ENCODE measurements around the gene HCFC1. TPM values are rescaled to one million over a fixed set of nuclear protein-coding genes. Genes with fewer than 3 reads are reported as not detected.
A peak's percentile ranks its signal among the peaks of the same experiment; 100 is the strongest.

Gene HCFC1
- total and polyA plus RNA-seq, 5 experiments from 2014 or later = 3.3 to 64.9 (median 11.9) TPM

DNA sequence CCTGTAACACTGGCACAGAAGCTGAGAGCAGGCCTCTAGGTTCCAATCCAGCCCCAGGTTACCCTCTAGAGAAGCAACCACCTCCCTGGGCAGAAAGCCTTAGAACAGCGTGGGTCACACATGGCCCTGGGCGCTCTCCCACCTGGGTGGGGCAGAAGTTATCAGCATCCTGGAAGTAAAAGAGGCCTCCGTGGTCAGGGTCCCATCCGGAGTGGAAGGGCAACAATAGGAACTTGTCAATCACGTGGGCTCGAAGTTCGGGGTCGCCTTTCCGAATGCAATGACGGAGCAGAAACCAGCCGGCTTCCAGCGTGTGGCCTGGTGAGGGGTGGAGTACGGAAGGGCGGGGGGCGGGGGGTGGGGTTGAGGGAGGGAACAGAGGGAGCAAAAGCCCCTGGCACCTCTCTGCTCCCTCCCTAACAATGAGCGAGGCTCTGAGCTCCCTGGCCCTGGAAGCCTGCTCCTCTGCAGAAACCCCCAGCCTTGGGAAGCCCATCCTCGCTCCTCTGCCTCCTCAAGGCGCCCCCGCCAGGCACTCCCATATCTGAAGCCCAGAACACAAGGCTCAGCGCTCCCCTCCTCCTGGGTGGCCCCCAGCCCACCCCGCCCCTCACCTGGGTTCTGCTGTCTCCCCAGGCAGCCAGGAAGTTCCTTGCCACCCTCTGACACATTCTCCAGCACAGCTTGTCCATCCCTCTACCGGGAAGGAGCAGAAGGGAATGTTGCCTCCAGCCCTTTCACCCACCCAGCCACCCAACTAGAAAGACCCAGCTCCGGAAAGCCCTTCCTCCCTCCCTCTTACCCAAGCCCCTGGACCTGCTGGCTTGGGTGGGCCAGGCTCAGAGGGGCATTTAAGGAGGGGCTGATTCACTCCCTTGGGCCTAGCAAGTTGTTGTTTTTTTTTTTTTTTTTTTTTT, 30.0 kb downstream of the HCFC1 start:
- H3K36me3 Mint-ChIP-seq = no peaks in the 10 kb centered on the region
- no peak for DNase-seq
- H3K9me3 Mint-ChIP-seq = peaks cover 0 to under 1% (median 0%) of the 10 kb centered on the region in 9 donors
- no peaks in the 10 kb centered on the region for H3K27me3 Mint-ChIP-seq
- H3K4me1 Mint-ChIP-seq = peaks cover 6 to 38% (median 26%) of the 10 kb centered on the region in 4 donors
- peak; percentile 21 to 25 for ATAC-seq
- POLR2A ChIA-PET = interaction anchor here (0.7 to 16.5 kb wide), 2 partner anchors 13 to 31 kb away, joined by 5 to 388 read pairs; partner anchors contain the start of genes ARHGAP4 and NAA10
- peak overlapping the region in 7 of 10 donors; percentile 54 to 90 (median 75) for H3K27ac Mint-ChIP-seq
- peak overlapping the region; percentile 61 to 79 (median 69) for H3K4me3 Mint-ChIP-seq

GRCh38 chrX:153939573-153939972, 32.0 kb downstream of the HCFC1 start:
- no peaks in the 10 kb centered on the region for H3K36me3 Mint-ChIP-seq
- H3K4me1 Mint-ChIP-seq = peaks cover 7 to 36% (median 26%) of the 10 kb centered on the region in 4 donors
- peak overlapping the region in 1 of 10 donors; percentile 24 for H3K4me3 Mint-ChIP-seq
- DNase-seq (no peak), ATAC-seq (no peak)
- H3K27me3 Mint-ChIP-seq = no peaks in the 10 kb centered on the region
- peaks cover 0 to 2% (median 0%) of the 10 kb centered on the region in 9 donors for H3K9me3 Mint-ChIP-seq
- POLR2A ChIA-PET = interaction anchor here (1.1 to 16.5 kb wide), 4 partner anchors 10 to 145 kb away, joined by 3 to 388 read pairs (median 3); partner anchors contain the start of genes ARHGAP4, IDH3G, NAA10 and SSR4
- H3K27ac Mint-ChIP-seq = peak overlapping the region in 4 of 10 donors; percentile 29 to 79 (median 56)

GRCh38 chrX:153938226-153938786, 33.3 kb downstream of the HCFC1 start:
- peak overlapping the region in 6 of 10 donors; percentile 6 to 83 (median 55) for H3K27ac Mint-ChIP-seq
- peaks cover 10 to 35% (median 28%) of the 10 kb centered on the region in 4 donors for H3K4me1 Mint-ChIP-seq
- no peaks in the 10 kb centered on the region for H3K27me3 Mint-ChIP-seq
- no peak overlapping the region for H3K4me3 Mint-ChIP-seq
- no peak for DNase-seq
- H3K36me3 Mint-ChIP-seq = no peaks in the 10 kb centered on the region
- ATAC-seq = no peak
- POLR2A ChIA-PET = interaction anchor here (16.5 kb wide), 1 partner anchor 9 kb away, joined by 388 read pairs; the partner anchor contains the start of genes ARHGAP4 and NAA10
- H3K9me3 Mint-ChIP-seq = peaks cover 0 to 2% (median 0%) of the 10 kb centered on the region in 9 donors

- H3K9me3 Mint-ChIP-seq = peaks cover 0 to 2% (median 0%) of the 10 kb centered on the region in 9 donors
- H3K4me3 Mint-ChIP-seq = peak overlapping the region in 1 of 10 donors; percentile 88
- DNase-seq (no peak), ATAC-seq (no peak)
- peaks cover 10 to 33% (median 30%) of the 10 kb centered on the region in 4 donors for H3K4me1 Mint-ChIP-seq
- POLR2A ChIA-PET = interaction anchor here (5.5 to 17.6 kb wide), 2 partner anchors 9 to 12 kb away, joined by 48 to 388 read pairs; partner anchors contain the start of genes ARHGAP4 and RENBP
- peak overlapping the region in 1 of 10 donors; percentile 27 for H3K27ac Mint-ChIP-seq
- H3K36me3 Mint-ChIP-seq = peaks cover 0 to 5% (median 0%) of the 10 kb centered on the region in 3 donors
- no peaks in the 10 kb centered on the region for H3K27me3 Mint-ChIP-seq
These were observed 34.6 kb downstream of the HCFC1 start for GRCh38 chrX:153937056-153937455.

DNA sequence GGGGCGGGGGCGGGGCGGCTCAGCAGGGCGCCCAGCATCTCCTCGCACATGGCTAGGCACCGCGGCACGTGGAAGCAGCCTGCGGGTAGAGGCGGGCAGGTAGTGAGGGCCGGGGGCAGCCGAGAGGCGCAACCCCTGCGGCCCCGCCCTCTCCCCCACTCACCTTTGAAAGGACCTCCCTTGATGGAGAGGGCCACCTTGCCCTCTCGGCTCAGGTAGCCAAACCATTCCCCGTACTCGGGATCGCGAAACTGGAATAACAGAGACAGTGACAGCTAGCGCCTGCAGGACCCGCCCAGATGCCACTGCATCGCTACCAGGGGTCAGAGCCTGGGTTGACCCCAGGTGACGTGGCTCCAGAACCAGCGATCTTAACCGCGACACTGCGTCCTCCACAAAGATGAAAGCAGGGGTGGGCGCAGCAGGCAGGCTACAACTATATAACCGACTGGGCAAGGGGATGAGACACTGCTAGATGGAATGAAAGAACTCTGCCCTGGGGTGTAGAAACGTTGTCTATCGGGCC, 36.2 kb downstream of the HCFC1 start:
- Mint-ChIP-seq H3K9me3 (peaks cover 0 to 2% (median 0%) of the 10 kb centered on the region in 9 donors), H3K4me1 (peaks cover 7 to 34% (median 30%) of the 10 kb centered on the region in 4 donors), H3K36me3 (peaks cover 0 to 15% (median 0%) of the 10 kb centered on the region in 3 donors), H3K27ac (peak overlapping the region in 9 of 10 donors; percentile 4 to 80 (median 65)), H3K27me3 (no peaks in the 10 kb centered on the region), H3K4me3 (peak overlapping the region; percentile 47 to 88 (median 72))
- ATAC-seq = peak; percentile 3 to 10
- peak in 1 of 10 donors; percentile 62 for DNase-seq
- POLR2A ChIA-PET = interaction anchor here (2.0 to 17.6 kb wide), 3 partner anchors 11 to 36 kb away, joined by 7 to 388 read pairs (median 48); partner anchors contain the start of genes ARHGAP4, HCFC1 and RENBP

DNA sequence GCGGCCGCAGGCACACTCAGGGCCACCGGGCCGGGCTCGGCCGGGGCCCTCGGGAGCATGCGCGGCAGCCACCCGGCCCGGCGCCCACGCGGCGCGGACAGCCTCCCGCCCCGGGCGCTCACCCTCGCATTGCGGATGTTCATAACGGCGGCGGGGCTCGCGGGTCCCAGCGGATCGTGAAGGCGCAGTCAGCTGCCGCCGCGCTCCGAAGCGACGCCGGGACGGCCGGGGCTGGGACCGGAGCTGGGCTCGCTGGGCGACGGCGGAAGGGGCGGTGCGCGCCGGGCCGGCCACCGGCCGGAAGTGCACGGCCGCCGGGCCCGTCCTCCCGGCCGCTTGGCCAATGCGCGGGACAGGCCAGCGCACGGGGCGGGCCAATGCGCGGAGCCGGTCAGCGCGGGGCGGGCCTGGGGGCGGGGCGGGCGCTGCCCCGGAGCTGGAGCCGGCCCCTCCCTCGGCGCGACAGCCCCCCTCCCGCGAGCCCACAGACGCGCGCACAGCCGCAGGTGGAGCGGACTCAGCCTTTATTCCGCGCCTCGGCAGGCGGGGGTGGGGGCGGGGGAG, 36.8 kb downstream of the HCFC1 start, which contains the start of gene NAA10:
Gene NAA10 (minus strand): TSS at position 276 of the 564 bp plus-strand sequence. CDS start 133 bp downstream, at position 143.
- peak within 1 kb of the TSS; percentile 76 to 91 (median 86) for H3K4me3 Mint-ChIP-seq
- peaks cover 0 to 2% (median 0%) of the 10 kb centered on the region in 9 donors for H3K9me3 Mint-ChIP-seq
- H3K36me3 Mint-ChIP-seq = peaks cover 0 to 16% (median 0%) of the 10 kb centered on the region in 3 donors
- peaks cover 7 to 28% (median 28%) of the 10 kb centered on the region in 4 donors for H3K4me1 Mint-ChIP-seq
- no peaks in the 10 kb centered on the region for H3K27me3 Mint-ChIP-seq
- H3K27ac Mint-ChIP-seq = peak within 1 kb of the TSS in 9 of 10 donors; percentile 72 to 93 (median 88)
- DNase-seq = peak in 8 of 10 donors; percentile 27 to 72 (median 44)
- POLR2A ChIA-PET = interaction anchor here (2.0 to 17.6 kb wide), 3 partner anchors 10 to 36 kb away, joined by 7 to 388 read pairs (median 48); partner anchors contain the start of genes ARHGAP4, HCFC1 and RENBP
- ATAC-seq = peak; percentile 67 to 77

DNA sequence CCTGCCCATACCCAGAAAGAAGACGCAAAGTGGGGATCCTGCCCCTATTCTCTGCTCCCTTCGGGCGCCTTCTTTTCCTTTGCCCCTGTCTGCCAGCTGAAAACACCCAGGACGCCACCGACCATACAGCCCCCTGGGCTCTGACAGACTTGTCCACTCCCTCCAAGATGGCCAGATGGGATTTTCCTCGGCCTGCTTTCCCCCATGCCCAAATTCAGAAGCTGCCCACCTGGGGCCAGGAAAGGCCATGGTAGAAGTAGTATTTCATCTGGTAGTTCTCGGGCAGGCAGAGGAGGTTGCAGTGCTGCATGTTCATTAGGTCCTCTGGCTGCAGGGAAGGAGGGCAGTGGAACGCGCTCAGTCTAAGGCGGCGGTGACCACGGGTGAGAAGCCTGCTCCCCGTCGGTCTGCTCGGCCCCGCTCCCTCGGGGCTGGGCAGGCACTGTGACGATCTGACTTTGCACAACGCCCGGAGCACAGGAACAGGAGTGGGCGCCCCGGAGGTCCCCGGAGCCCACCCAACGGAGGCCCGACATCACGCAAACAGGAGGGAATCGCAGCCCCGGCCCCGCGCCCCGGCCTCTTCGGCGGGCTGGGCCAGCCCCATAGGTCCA, 37.4 kb downstream of the HCFC1 start:
- H3K9me3 Mint-ChIP-seq = peaks cover 0 to 2% (median 0%) of the 10 kb centered on the region in 9 donors
- H3K4me1 Mint-ChIP-seq = peaks cover 7 to 32% (median 28%) of the 10 kb centered on the region in 4 donors
- POLR2A ChIA-PET = interaction anchor here (2.0 to 17.6 kb wide), 3 partner anchors 10 to 37 kb away, joined by 7 to 388 read pairs (median 48); partner anchors contain the start of genes ARHGAP4, HCFC1 and RENBP
- H3K36me3 Mint-ChIP-seq = peaks cover 0 to 16% (median 0%) of the 10 kb centered on the region in 3 donors
- no peaks in the 10 kb centered on the region for H3K27me3 Mint-ChIP-seq
- peak; percentile 28 to 35 for ATAC-seq
- H3K4me3 Mint-ChIP-seq = peak overlapping the region; percentile 76 to 91 (median 86)
- H3K27ac Mint-ChIP-seq = peak overlapping the region in 9 of 10 donors; percentile 72 to 93 (median 88)
- peak in 1 of 10 donors; percentile 54 for DNase-seq

- peaks cover 0 to 2% (median 0%) of the 10 kb centered on the region in 9 donors for H3K9me3 Mint-ChIP-seq
- DNase-seq (no peak), ATAC-seq (peak in 1 of 2 donors; percentile 2)
- H3K27ac Mint-ChIP-seq = peak overlapping the region in 9 of 10 donors; percentile 25 to 93 (median 88)
- POLR2A ChIA-PET = interaction anchor here (2.0 to 17.6 kb wide), 3 partner anchors 9 to 38 kb away, joined by 7 to 388 read pairs (median 48); partner anchors contain the start of genes ARHGAP4, HCFC1 and RENBP
- peaks cover 0 to 16% (median 0%) of the 10 kb centered on the region in 3 donors for H3K36me3 Mint-ChIP-seq
- peak overlapping the region; percentile 76 to 91 (median 86) for H3K4me3 Mint-ChIP-seq
- peaks cover 7 to 35% (median 30%) of the 10 kb centered on the region in 4 donors for H3K4me1 Mint-ChIP-seq
- no peaks in the 10 kb centered on the region for H3K27me3 Mint-ChIP-seq
These were observed 37.9 kb downstream of the HCFC1 start for GRCh38 chrX:153933748-153934147.

GRCh38 chrX:153932220-153932915, 39.2 kb downstream of the HCFC1 start:
- POLR2A ChIA-PET = interaction anchor here (5.5 to 17.6 kb wide), 2 partner anchors 8 to 14 kb away, joined by 48 to 388 read pairs; partner anchors contain the start of genes ARHGAP4 and RENBP
- H3K27me3 Mint-ChIP-seq = no peaks in the 10 kb centered on the region
- no peak overlapping the region for H3K4me3 Mint-ChIP-seq
- DNase-seq = peak in 1 of 10 donors; percentile 36
- H3K9me3 Mint-ChIP-seq = peaks cover 0 to 2% (median 0%) of the 10 kb centered on the region in 9 donors
- peak overlapping the region in 1 of 10 donors; percentile 58 for H3K27ac Mint-ChIP-seq
- no peak for ATAC-seq
- peaks cover 0 to 17% (median 0%) of the 10 kb centered on the region in 3 donors for H3K36me3 Mint-ChIP-seq
- peaks cover 7 to 33% (median 28%) of the 10 kb centered on the region in 4 donors for H3K4me1 Mint-ChIP-seq

- peaks cover 0 to 2% (median 0%) of the 10 kb centered on the region in 9 donors for H3K9me3 Mint-ChIP-seq
- peaks cover 0 to 17% (median 0%) of the 10 kb centered on the region in 3 donors for H3K36me3 Mint-ChIP-seq
- POLR2A ChIA-PET = interaction anchor here (5.5 to 17.6 kb wide), 2 partner anchors 7 to 14 kb away, joined by 48 to 388 read pairs; partner anchors contain the start of genes ARHGAP4 and RENBP
- H3K27me3 Mint-ChIP-seq = no peaks in the 10 kb centered on the region
- DNase-seq (no peak), ATAC-seq (no peak)
- peaks cover 11 to 33% (median 30%) of the 10 kb centered on the region in 4 donors for H3K4me1 Mint-ChIP-seq
- peak overlapping the region in 1 of 10 donors; percentile 44 for H3K4me3 Mint-ChIP-seq
- H3K27ac Mint-ChIP-seq = peak overlapping the region in 7 of 10 donors; percentile 62 to 85 (median 75)
These were observed 39.9 kb downstream of the HCFC1 start for GRCh38 chrX:153931748-153932147.
